HG03439 (cell line): Measurements from ENCODE around the gene DDX54.

Source experiments
- ATAC-seq: cut with Tn5 transposase; IDR thresholded peaks from one replicate; pipeline ENCODE4 v1.9.1; 2021; ENCODE audit warnings: mild to moderate bottlenecking, moderate library complexity; ENCODE audit not compliant: unreplicated experiment

DDX54 gene

DNA sequence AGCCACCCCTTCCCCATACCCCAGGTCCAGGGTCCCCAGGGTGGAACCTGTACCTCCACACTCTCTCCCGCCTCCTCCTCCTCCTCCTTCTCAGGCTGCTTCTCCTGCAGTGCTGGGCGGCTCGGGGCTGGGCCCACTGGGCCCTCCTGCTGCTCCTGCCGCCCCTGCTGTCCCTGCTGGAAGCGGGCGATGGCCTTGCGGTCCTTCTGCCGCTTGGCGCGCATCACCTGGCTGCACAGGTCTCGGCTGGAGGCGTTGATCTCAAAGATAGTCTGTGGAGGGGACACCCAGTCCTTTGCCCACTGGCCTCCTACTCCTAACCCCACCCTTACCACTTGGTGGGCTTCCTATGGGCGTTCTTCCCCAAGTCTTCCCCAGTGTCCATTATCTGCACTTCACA is 21.3 kb downstream of the DDX54 start:
- no peak for ATAC-seq

DNA sequence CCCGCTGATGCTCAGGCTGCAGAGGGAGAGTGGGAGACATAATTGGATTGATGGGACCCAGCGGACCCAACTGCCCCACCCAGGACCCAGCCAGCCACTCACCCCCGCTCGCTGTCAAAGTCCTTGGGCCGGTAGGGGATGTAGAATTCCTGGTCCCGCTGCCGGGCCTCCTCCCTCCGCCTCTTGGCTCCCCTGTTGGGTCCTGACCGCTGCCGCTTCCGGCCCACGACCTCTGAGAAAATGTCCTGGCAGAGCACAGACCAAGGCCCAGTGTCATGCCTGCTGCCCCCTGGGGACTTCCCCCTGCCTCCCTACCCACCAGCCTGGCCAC is 22.3 kb downstream of the DDX54 start:
- no peak for ATAC-seq

DNA sequence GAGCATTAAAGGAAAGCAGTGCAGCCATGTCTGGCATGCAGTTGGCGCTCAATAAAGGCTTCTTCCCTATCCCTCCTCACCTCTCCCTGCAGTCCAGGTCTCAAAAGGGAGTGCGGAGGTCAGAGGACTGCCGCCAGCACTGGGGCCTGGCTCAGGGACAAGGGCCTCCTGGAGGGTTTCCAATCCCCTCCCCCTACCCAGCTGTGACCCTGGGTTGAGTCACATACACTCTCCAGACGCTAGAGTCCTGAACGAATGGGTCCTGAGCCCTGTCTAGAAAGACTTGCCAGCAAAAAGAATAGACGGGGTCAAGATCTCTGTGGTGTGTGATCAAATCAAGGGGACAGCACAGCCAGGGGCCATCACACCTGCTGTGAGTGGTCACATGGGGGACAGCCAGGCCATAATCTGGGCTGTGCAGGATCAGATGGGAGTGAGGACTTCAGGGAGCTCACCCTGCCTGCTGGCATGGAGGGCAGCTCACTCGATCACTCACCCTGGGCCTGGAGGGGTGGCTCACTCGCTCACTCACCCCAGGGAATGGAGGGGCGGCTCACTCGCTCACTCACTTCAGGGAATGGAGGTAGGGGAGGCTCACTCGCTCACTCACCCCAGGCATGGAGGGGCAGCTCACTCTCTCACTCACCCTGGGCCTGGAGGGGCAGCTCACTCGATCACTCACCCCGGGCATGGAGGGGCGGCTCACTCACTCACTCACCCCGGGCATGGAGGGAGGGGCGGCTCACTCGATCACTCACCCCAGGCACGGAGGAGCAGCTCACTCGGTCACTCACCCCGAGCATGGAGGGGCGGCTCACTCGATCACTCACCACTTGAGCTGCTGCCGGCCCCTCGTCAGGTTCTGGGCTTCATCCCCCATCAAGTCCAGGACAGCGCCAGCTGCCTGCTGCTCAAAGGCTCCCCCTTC is 22.9 kb downstream of the DDX54 start:
- ATAC-seq, result no peak

DNA sequence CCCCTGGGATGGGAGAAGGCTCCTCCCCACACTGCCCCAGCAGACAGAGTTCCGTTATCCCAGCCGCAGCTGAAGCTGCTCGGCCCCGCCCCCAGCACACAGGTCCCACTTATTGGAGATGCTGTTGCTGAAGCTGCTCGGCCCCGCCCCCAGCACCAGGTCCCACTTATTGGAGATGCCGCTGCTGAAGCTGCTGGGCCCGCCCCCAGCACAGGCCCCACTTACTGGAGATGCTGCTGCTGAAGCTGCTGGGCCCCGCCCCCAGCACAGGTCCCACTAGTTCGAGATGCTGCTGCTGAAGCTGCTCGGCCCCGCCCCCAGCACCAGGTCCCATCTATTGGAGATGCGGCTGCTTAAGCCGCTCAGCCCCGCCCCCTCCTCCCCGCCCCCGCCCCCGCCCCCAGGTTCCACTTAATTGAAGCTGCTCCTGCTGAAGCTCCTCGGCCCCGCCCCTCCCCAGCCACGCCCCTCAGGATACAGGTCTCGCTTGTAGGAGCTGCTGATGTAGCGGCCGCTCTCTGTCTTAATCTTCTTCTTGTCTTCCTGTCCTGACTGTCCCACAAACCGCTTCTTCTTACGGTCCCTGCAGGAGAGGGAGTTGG is 23.8 kb downstream of the DDX54 start:
- no peak for ATAC-seq

DNA sequence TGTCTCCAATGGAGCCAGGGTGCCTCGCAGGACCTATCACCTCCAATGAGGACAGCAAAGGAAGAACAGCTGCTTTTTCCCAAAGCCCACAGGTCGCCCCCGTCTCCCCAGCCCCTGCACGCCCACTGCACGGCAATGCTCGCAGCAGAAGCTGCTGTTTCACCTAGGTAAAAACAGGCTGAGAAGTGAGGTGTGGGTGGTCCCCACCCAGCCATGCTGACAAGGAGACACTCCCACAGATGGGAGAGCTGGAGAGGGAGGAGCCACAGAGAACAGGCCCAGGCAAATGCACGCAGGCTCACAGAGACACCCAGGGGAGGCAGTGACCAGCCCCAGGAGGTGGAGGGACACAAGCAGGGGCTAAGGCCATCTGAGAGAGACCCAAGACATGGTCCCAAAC is 25.3 kb downstream of the DDX54 start:
- no peak for ATAC-seq

DNA sequence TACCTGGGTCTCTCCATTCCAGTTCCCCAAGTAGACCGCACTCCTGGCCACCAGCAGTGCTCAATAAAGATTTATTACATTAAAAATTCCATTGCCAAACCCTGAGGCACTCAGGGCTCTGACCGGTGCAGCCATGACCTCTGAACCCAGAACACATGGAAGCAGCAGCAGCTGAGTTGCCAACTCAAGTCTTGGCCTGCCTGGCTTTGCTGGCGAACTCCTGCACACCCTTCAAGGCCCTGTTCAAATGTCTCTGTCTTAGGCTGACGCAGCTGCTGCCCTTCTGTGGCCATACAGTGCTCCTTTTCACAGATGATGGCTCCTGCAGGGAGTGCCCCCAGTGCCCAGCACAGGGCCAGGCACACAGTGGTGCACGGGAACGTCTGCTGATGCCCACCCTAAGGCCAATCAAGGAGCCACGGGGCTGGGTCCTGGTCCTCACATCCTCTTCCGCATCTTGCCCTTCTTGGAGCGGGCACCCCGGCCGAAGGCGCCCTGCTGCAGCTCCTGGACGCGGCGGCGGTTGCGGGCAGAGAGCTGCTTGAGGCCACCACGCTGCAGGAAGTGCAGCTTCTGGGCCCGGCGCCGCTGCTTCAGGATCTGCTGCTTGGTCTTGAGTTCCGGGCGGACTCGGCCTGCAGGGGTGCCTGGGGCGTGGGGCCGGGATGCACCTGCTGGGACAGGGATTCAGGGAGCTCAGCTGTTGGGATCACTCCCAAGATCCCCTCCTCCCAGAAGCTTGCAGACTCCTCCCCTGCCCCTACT is 26.7 kb downstream of the DDX54 start:
- ATAC-seq, result no peak

DNA sequence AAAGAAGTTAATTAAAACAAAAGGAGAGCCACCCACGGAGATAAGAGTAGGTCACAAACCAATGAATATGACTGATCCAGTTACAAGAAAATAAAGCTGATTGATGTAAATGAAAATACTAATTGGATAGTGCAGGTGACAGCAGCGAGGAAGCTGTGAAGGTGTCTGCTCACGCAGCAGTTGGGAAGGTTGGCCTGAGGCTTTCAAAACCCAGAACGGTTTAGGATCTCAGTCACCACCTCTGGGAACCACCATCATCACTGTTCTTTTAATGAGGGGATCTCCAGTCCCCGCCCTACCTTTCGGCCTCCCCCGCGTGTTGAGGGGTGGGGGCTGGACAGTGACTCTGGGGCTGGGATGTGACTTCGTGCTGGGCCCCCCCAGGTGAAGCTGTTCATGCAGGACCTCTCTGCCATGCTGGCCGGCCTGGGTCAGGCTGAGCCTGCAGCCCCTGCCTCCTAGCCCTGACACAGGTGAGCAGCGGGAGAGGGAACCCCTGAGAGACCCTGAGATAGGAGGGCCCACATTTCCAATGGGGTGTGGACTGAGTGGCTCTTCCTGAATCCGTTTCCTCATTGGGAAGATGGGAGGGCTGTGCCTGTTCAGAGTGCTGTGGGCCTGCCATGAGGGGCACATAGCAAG is 27.9 kb downstream of the DDX54 start:
- no peak for ATAC-seq

DNA sequence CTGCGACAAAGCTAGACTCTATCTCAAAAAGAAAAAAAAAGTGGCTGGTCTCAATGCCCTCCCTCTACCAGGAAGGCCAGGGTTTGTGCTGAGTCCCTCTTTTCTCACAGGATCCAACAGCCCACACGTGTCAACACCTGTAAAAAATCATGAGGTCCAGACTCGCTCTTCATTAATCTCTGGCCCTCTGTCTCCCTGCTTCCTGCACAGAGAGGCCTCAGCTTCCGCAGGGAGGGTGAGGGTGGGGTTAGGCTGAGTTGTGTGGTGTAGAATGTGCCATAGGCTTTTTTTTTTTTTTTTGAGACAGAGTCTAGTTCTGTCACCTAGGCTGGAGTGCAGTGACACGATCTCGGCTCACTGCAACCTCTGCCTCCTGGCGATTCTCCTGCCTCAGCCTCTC is 29.6 kb downstream of the DDX54 start:
- ATAC-seq, result no peak

DNA sequence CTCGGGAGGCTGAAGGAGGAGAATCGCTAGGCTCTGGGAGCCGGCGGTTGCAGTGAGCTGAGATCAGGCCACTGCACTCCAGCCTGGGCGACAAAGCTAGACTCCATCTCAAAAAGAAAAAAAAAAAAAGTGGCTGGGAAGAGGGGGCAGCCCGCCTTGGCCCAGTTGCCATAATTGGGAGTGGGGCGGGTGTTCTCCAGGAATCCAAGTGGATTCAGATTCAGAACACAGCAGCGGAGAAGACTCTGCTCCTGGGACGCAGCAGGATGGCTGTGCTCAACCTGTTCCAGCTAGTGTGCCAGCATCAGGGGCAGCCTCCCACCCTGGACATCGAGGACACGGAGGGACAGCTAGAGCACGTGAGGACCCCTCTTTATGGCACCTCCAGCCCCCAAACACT is 30.2 kb downstream of the DDX54 start:
- ATAC-seq, result no peak

DNA sequence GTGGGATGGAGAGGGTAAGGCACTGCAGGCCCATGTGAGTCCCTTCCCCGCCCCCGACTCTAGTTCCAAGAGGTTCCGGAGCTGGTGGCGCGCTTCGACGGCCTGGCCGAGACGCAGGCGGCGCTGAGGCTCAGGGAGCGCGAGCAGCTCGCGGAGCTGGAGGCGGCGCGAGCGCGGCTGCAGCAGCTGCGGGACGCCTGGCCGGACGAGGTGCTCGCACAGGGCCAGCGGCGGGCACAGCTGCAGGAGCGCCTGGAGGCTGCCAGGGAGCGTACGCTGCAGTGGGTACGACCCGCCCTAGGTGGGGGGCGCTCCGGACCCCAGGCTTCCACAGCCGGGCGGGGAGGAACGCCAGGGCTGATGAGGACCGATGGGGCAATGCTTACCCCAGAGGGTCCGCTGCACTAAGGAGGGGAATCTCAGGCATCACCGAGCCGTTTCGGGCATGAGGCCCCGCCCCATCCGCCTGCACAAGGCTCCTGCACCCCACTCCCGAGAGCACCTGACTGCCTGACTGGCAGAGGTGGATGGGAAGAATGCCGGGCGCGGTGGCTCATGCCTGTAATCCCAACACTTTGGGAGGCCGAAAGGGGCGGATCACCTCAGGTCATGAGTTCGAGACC is 30.8 kb downstream of the DDX54 start:
- no peak for ATAC-seq

DNA sequence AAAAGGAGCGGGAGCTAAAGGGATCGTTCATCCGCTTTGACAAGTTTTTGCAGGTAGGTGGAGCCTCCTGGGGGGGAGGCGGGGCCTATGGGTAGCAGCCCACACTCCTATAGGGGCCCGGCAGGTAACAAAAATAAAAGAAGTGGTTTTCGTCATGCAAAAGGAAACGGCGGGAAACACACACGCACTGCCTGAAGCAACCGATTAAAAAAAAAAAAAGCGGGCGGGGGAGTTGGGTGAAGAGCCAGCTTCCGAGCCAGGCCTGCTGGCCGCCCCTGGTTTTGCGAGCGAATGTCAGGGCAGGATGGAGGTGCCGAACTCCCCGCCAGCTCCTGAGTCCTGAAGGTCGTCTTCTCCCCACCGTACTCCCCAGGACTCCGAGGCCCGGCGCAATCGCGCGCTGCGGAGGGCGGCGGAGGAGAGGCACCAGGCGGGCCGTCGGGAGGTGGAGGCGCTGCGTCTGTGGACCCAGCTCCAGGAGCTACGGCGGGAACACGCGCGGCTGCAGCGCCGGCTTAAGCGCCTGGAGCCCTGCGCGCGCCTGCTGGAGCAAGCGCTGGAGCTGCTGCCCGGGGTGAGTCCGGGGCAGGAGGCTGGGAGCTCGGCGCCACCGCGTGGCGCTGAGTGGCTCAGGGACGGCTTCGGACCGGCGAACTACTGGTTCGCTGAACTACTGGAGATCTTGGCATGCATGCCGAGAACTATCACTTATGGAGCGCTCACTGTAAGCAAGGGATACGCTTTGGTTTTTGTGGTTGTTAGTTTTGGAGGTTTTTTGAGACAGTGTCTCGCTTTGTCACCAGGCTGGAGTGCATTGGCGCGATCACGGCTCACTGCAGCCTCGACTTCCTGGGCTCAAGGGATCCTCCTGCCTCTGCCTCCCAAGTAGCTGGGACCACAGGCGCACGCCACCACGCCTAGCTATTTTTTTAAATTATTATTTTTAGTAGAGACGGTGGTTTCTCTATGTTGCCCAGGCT is 32.2 kb downstream of the DDX54 start:
- no peak for ATAC-seq

DNA sequence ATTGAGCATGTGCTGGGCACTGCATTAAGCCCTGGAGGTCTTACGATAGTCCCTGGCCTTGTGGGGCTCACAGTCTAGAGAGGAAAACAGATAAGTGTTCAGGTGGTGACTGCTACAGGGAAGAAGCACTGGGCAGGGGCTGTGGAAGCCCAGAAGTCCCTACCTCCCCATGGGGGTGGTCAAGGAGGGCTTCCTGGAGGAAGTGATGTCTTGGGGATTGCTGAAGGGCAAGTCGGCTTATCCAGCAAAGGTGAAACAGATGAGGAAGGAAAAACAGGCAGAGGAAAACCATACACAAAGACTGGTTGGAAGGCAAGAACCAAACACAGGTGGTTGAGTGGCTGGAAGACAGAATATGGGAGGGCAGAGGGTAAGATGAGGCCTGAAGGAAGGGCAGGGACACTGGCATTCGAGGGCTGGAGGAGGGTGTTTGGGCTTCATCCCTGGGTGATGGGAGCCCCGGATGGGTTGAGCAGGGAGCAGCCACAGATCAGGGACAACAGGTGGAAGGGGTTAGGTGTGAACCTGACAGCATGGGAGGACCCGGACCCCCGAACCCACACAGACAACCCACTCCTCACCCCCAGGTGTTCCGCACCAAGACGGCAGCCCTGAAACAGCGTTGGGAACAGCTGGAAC is 33.0 kb downstream of the DDX54 start:
- no peak for ATAC-seq

DNA sequence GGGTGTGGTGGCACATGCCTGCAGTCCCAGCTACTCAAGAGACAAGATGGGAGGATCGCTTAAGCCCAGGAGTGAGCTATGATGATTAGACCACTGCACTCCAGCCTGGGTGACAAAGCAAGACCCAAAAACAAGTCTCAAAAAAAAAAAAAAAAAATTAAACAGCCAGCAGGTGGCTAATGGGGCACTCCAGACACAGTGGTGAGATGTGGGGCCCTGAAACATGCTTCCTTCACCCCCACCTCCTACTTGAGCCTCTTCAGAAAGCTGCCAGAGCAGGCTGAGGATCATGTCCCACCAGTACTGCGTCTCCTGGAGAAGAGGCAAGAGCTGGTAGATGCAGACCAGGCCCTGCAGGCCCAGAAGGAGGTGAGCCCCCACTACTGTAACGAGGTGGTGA is 33.6 kb downstream of the DDX54 start:
- ATAC-seq, result no peak

DNA sequence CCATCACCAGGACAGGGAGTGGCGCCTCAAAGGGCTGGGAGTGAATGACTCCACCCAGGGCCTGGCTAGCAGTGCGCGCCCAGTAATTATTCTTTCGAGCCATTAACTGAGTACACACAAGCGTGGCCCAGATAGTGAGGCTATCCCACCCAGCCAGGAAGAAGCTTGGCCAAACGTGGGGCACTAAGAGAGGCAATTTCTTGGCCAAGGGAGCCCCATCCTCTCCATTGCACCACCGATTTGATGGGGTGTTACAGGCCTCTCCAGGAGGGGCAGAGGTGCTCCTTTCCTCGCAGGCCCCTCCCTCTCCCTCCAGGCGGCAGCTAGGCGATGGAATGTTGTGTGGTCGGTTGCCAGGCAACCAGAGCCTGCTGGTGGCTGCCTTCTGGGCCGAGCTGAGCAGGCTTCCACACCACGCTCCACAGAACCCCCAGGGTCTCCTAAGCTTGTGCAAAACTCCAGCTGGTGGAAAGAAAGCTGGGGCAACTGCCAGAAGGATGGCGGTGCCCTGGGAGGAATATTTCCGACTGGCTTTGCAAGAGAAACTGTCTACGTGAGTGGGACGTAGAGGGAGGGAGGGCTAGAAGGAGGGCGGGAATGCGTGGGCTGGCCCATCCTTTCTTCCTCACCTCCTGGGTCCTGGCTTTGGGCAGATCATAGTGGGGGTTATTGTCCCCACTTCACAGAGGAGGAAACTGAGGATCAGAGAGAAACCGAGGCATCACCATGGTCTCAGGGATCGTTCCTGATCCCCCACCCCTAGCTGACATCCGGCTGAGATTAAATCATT is 35.7 kb downstream of the DDX54 start, which contains the start of gene CFAP73:
CFAP73 (plus strand) TSS at position 364 of the 790 bp plus-strand sequence; CDS start at position 498, 134 bp downstream.
- ATAC-seq, result no peak

DNA sequence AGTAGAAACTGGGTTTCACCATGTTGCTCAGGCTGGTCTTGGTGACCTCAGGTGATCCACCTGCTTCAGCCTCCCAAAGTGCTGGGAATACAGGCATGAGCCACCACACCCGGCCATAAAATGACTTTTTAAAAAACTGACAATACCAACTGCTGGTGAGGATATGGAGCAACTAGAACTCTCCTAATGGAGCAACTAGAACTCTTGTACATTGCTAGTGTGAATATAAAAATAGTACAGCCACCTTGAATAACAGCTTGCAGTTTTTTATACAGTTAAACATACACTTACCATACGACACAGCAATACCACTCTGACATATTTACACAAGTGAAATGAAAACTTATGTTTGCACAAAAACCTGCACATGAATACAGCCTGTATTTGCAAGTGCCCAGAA is 38.3 kb downstream of the DDX54 start:
- ATAC-seq, result no peak

DNA sequence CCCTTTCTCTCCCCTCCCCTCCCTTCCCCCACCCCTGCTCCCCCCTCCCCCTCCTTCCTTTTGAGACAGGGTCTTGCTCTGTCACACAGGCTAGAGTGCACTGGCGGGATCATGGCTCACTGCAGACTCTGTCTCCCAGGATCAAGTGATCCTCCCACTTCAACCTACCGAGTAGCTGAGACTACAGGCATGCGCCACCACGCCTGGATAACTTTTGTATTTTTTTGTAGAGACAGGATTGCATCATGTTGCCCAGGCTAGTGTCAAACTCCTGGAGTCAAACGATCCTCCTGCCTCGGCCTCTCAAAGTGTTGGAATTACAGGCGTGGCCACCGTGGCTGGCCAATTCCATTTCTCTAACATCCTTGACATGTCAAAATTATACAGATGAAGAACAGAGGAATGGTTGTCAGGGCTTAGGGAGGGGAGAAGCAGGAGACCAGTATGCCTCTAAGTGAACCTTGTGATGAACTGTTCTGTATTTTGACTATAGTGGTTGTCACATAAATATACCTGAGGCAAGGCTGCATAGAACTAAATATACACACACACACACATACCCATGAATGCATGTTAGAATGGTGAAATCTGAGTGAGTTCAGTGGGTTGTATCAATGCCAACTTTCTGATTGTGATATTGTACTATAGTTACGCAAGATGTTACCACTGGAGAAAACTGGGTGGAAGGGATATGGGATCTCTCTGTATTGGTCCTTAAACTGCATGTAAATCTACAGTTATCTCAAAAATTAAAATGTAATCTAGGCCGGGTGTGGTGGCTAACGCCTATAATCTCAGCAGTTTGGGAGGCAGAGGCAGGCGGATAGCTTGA is 39.3 kb downstream of the DDX54 start:
- no peak for ATAC-seq

DNA sequence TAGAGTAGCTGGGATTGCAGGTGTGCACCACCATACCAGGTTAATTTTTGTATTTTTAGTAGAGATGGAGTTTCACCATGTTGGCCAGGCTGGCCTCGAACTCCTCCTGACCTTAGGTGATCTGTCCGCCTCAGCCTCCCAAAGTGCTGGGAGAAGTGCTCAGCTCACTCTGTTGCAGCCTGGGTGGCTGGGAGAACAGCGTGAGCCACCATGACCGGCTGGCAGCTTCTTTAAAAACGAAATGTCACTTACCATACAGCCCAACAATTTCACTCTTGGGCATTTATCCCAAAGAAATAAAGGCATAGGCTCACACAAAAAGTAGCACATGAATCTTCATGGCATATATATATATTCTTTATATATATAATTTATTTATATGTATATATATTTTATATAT is 40.5 kb downstream of the DDX54 start:
- ATAC-seq, result no peak

DNA sequence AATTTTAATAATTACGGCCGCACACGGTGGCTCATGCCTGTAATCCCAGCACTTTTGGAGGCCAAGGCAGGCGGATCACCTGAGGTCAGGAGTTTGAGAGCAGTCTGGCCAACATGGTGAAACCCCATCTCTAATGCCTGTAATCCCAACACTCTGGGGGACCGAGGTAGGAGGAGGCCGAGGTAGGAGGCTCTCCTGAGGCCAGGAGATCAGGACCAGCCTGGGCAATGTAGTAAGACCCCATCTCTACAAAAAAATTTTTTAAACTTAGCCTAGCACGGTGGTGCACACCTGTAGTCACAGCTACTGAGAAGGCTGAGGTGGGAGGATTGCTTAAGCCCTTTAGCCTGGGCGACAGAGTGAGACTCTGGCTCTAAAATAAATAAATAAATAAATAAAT is 41.3 kb downstream of the DDX54 start:
- no peak for ATAC-seq
